ENCODE results near the gene DNAH6. TPM values are rescaled to one million over a fixed set of nuclear protein-coding genes. Genes with fewer than 3 reads are reported as not detected.
A peak's percentile ranks its signal among the peaks of the same experiment; 100 is the strongest.

Gene DNAH6
- total RNA-seq, 1 experiment from 2014 or later: 0.02 TPM

GRCh38 chr2:84796798-84797197 is 280.5 kb downstream of the DNAH6 start:
- DNase-seq (ENCODE audit: low spot score): no peak

GRCh38 chr2:84797271-84797670 is 281.0 kb downstream of the DNAH6 start:
- DNase-seq (ENCODE audit: low spot score): no peak

- no peak for DNase-seq (ENCODE audit: low spot score)
Measured at GRCh38 chr2:84799772-84800171, 283.5 kb downstream of the DNAH6 start.

- no peak for DNase-seq (ENCODE audit: low spot score)
Measured at GRCh38 chr2:84800194-84800805, 284.0 kb downstream of the DNAH6 start.

GRCh38 chr2:84801811-84802210 is 285.5 kb downstream of the DNAH6 start:
- no peak for DNase-seq (ENCODE audit: low spot score)

- DNase-seq (ENCODE audit: low spot score): peak; percentile 41
Measured at GRCh38 chr2:84805250-84805958, 289.1 kb downstream of the DNAH6 start.

GRCh38 chr2:84807063-84807485 is 290.8 kb downstream of the DNAH6 start:
- peak; percentile 97 for DNase-seq (ENCODE audit: low spot score)

- no peak for DNase-seq (ENCODE audit: low spot score)
Measured at GRCh38 chr2:84808279-84808678, 292.0 kb downstream of the DNAH6 start.

- no peak for DNase-seq (ENCODE audit: low spot score)
Measured at GRCh38 chr2:84811839-84812431, 295.6 kb downstream of the DNAH6 start.

GRCh38 chr2:84815146-84815545 is 298.8 kb downstream of the DNAH6 start:
- DNase-seq (ENCODE audit: low spot score): peak; percentile 55

- DNase-seq (ENCODE audit: low spot score): no peak
Measured at GRCh38 chr2:84816426-84817026, 300.2 kb downstream of the DNAH6 start.

GRCh38 chr2:84817239-84817655 is 300.9 kb downstream of the DNAH6 start:
- no peak for DNase-seq (ENCODE audit: low spot score)

- no peak for DNase-seq (ENCODE audit: low spot score)
Measured at GRCh38 chr2:84821806-84822205, 305.5 kb downstream of the DNAH6 start.

GRCh38 chr2:84823229-84823628 is 306.9 kb downstream of the DNAH6 start:
- DNase-seq (ENCODE audit: low spot score): no peak

- no peak for DNase-seq (ENCODE audit: low spot score)
Measured at GRCh38 chr2:84823788-84824187, 307.5 kb downstream of the DNAH6 start.

- no peak for DNase-seq (ENCODE audit: low spot score)
Measured at GRCh38 chr2:84827978-84828575, 311.8 kb downstream of the DNAH6 start.

GRCh38 chr2:84829693-84830092 is 313.4 kb downstream of the DNAH6 start:
- no peak for DNase-seq (ENCODE audit: low spot score)

- DNase-seq (ENCODE audit: low spot score): no peak
Measured at GRCh38 chr2:84830095-84830494, 313.8 kb downstream of the DNAH6 start.

- DNase-seq (ENCODE audit: low spot score): no peak
Measured at GRCh38 chr2:84830758-84831500, 314.6 kb downstream of the DNAH6 start.

GRCh38 chr2:84832772-84833461 is 316.6 kb downstream of the DNAH6 start:
- DNase-seq (ENCODE audit: low spot score): no peak
